Left lung (tissue), 10 donors: ENCODE results near the gene ABLIM3. TPM values are rescaled to one million over a fixed set of nuclear protein-coding genes. Genes with fewer than 3 reads are reported as not detected.

Experiments used
- ATAC-seq: fragments of 200-7000 bp; cut with Tn5 transposase; one replicate; pipeline ENCODE4 v1.9.1; 2020; ENCODE audit warnings: moderate library complexity
- DNase-seq, 4 donors: peaks; one replicate each; pipeline ENCODE4 v3.0.0-alpha.2; 2013 to 2020
- H3K27ac ChIP-seq, 2 donors: fragments of 200-600 bp; sonication (generic) in 1 of 2; one replicate each; pipeline versions ENCODE4 v1.5.0 to v1.8.0; 2020 to 2021
- H3K27me3 ChIP-seq, 2 donors: fragments of 200-600 bp; sonication (generic) in 1 of 2; one replicate each; pipeline versions ENCODE4 v1.5.0 to v1.8.0; 2020 to 2021
- H3K36me3 ChIP-seq, 2 donors: fragments of 200-600 bp; sonication (generic) in 1 of 2; one replicate each; pipeline versions ENCODE4 v1.5.0 to v1.8.0; 2020 to 2021
- H3K4me1 ChIP-seq, 2 donors: fragments of 200-600 bp; one replicate each; pipeline ENCODE4 v1.8.0; 2021
- H3K4me3 ChIP-seq, 2 donors: fragments of 200-600 bp; sonication (generic) in 1 of 2; one replicate each; pipeline versions ENCODE4 v1.5.0 to v1.8.0; 2020 to 2021; ENCODE audit warnings: mild to moderate bottlenecking in 1 of 2
- H3K9me3 ChIP-seq, 2 donors: fragments of 200-600 bp; sonication (generic) in 1 of 2; one replicate each; pipeline versions ENCODE4 v1.5.0 to v1.8.0; 2020 to 2021
- CTCF ChIP-seq, 2 donors: fragments of 200-600 bp; sonication (generic) in 1 of 2; IDR thresholded peaks; one replicate each; pipeline versions ENCODE4 v1.5.0 to v1.8.0; 2021; ENCODE audit warnings: antibody characterized with exemption in 2 of 2
- intact Hi-C, 2 donors: fragments of 100-400 bp; cut with DNase I; formaldehyde crosslinking; loops; one replicate each; pipeline versions ENCODE4 v1.11.2 to v1.14.2; 2022
- polyA plus RNA-seq, 6 donors: library from polyadenylated mRNA; unstranded; fragments of 120-200 nt; gene quantifications; one replicate each; pipeline ENCODE4 v1.2.1, GENCODE V29; 2013; ENCODE audit not compliant: insufficient read length in 6 of 6
- total RNA-seq, 2 donors: library from RNA; stranded (reverse); fragmentation: NEBNext Ultra II Directional; extraction: Animal tissue kit (Norgen Biotek cat#: 25700); gene quantifications; one replicate each; pipeline ENCODE4 v1.2.1, GENCODE V29; 2021
- donor health status: DM: no; HTN: yes; CAD: no.
- donor health status: DM: no; HTN: no; CAD: no.

The ABLIM3 gene
- total and polyA plus RNA-seq, 8 donors, result 33.2 to 145 (median 108) TPM

GRCh38 chr5:149168276-149168906 lies 27.1 kb downstream of the ABLIM3 start:
- TF ChIP-seq CTCF (IDR thresholded peaks at IDR 0.05), result no peak
- ATAC-seq (no peak), DNase-seq (no peak)
- H3K27me3 ChIP-seq, result no peaks in the 10 kb centered on the region
- intact Hi-C loops, result no loop called here
- no peaks in the 10 kb centered on the region for H3K36me3 ChIP-seq
- H3K27ac ChIP-seq, result no peak overlapping the region
- no peaks in the 10 kb centered on the region for H3K4me1 ChIP-seq
- no peaks in the 10 kb centered on the region for H3K9me3 ChIP-seq
- H3K4me3 ChIP-seq, result no peak overlapping the region

- Histone ChIP-seq H3K27ac (no peak overlapping the region), H3K4me1 (peaks cover 0 to 8% of the 10 kb centered on the region in 2 donors), H3K36me3 (no peaks in the 10 kb centered on the region), H3K9me3 (no peaks in the 10 kb centered on the region), H3K4me3 (no peak overlapping the region), H3K27me3 (no peaks in the 10 kb centered on the region)
- ATAC-seq, result no peak
- intact Hi-C loops, result no loop called here
- DNase-seq, result no peak
- TF ChIP-seq CTCF (IDR thresholded peaks at IDR 0.05), result no peak
These were observed 29.0 kb downstream of the ABLIM3 start for GRCh38 chr5:149170299-149170698.

GRCh38 chr5:149172261-149172660 lies 31.0 kb downstream of the ABLIM3 start:
- Histone ChIP-seq H3K27me3 (no peaks in the 10 kb centered on the region), H3K4me3 (no peak overlapping the region), H3K27ac (no peak overlapping the region), H3K4me1 (peaks cover 4 to 8% of the 10 kb centered on the region in 2 donors), H3K36me3 (no peaks in the 10 kb centered on the region), H3K9me3 (no peaks in the 10 kb centered on the region)
- no peak for TF ChIP-seq CTCF (IDR thresholded peaks at IDR 0.05)
- intact Hi-C loops, result no loop called here
- ATAC-seq (no peak), DNase-seq (no peak)

- TF ChIP-seq CTCF (IDR thresholded peaks at IDR 0.05), result no peak
- H3K27ac ChIP-seq, result no peak overlapping the region
- intact Hi-C loops, result no loop called here
These were observed 31.6 kb downstream of the ABLIM3 start for GRCh38 chr5:149172709-149173505.

GRCh38 chr5:149174847-149175234 lies 33.5 kb downstream of the ABLIM3 start:
- H3K4me1 ChIP-seq, result peaks cover 4 to 8% of the 10 kb centered on the region in 2 donors
- intact Hi-C loops, result no loop called here
- DNase-seq (no peak), ATAC-seq (no peak)
- no peaks in the 10 kb centered on the region for H3K36me3 ChIP-seq
- H3K4me3 ChIP-seq, result no peak overlapping the region
- no peaks in the 10 kb centered on the region for H3K27me3 ChIP-seq
- peak overlapping the region in 1 of 2 donors; percentile 56 for H3K27ac ChIP-seq
- TF ChIP-seq CTCF (IDR thresholded peaks at IDR 0.05), result no peak
- no peaks in the 10 kb centered on the region for H3K9me3 ChIP-seq

More at GRCh38 chr5:149172709-149173505, 31.6 kb downstream of the ABLIM3 start:
- no peaks in the 10 kb centered on the region for H3K9me3 ChIP-seq
- peaks cover 4 to 8% of the 10 kb centered on the region in 2 donors for H3K4me1 ChIP-seq
- no peaks in the 10 kb centered on the region for H3K36me3 ChIP-seq
- DNase-seq, result no peak
- ATAC-seq, result no peak
- no peak overlapping the region for H3K4me3 ChIP-seq
- no peaks in the 10 kb centered on the region for H3K27me3 ChIP-seq
